ENCODE measurements around the gene TRIP13. TPM values are rescaled to one million over a fixed set of nuclear protein-coding genes. Genes with fewer than 3 reads are reported as not detected.
A peak's percentile ranks its signal among the peaks of the same experiment; 100 is the strongest.

TRIP13 gene
- total RNA-seq, 4 donors from 2014 or later = 0.53 to 3.0 (median 1.6) TPM

GRCh38 chr5:952597-953271 is 60.0 kb downstream of the TRIP13 start:
- 88% methylated on average over 11 to 13 of the region's 13 CpGs for WGBS, 2 donors
- intact Hi-C loops (cut with DNase I; ENCODE audit: low total_unique reads) = no loop called here
- TF ChIP-seq, protein P1, sequence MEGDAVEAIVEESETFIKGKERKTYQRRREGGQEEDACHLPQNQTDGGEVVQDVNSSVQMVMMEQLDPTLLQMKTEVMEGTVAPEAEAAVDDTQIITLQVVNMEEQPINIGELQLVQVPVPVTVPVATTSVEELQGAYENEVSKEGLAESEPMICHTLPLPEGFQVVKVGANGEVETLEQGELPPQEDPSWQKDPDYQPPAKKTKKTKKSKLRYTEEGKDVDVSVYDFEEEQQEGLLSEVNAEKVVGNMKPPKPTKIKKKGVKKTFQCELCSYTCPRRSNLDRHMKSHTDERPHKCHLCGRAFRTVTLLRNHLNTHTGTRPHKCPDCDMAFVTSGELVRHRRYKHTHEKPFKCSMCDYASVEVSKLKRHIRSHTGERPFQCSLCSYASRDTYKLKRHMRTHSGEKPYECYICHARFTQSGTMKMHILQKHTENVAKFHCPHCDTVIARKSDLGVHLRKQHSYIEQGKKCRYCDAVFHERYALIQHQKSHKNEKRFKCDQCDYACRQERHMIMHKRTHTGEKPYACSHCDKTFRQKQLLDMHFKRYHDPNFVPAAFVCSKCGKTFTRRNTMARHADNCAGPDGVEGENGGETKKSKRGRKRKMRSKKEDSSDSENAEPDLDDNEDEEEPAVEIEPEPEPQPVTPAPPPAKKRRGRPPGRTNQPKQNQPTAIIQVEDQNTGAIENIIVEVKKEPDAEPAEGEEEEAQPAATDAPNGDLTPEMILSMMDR (IDR thresholded peaks at IDR 0.05) = no peak
- DNase-seq (ENCODE audit: low spot score in 2 of 2) = no peak
- no peak overlapping the region for H3K4me3 ChIP-seq (ENCODE audit: low read depth, poor library complexity, severe bottlenecking)

DNA sequence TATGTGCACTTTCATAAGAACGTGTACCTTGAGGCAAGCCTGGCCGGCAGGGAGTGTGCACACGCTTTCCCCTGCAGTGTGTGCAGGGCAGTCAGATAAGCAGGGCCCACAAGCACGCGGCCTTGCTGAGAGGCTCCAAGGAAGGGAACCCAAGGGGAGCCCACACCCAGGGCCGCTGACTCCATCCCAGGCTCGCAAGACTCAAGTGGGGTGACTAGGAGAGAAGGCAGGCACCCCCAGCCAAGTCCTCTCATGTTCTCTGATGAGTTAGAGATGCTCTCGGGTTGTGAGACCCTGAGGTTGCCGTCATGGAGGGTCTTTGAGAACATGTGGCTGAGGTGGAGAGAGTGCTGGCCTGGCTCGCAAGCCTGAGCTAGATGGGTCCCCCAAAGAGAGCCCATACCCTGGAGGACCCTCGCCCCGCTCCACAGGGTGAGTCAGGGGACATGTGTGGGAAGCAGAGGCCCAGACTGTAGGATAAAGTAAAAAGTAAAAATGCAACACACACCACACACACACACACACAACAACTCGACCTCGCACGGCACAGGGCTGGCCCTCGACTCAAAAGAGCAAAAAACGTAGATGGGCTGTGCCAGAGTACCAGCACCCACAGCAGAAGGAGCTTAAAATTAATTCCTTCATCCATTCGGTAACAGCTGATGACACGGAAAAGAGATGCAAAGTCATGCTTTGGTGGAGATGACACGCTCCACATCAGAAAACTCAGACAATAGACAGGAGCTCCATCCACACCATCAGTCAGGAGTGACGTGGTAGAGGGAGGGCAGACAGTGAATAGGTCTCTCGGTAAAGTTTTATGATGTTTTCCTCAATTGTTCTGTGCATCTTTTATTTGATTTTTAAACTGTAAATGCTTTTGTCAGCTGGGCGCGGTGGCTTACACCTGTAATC is 61.1 kb downstream of the TRIP13 start:
- intact Hi-C loops (cut with DNase I; ENCODE audit: low total_unique reads) = no loop called here
- H3K4me3 ChIP-seq (ENCODE audit: low read depth, poor library complexity, severe bottlenecking) = no peak overlapping the region
- no peak for DNase-seq (ENCODE audit: low spot score in 2 of 2)
- TF ChIP-seq, protein P1 (IDR thresholded peaks at IDR 0.05) = no peak
- TF ChIP-seq POLR2A (IDR thresholded peaks at IDR 0.05) = no peak
- 84 to 88% methylated on average over 23 to 24 of the region's 24 CpGs for WGBS, 2 donors

DNA sequence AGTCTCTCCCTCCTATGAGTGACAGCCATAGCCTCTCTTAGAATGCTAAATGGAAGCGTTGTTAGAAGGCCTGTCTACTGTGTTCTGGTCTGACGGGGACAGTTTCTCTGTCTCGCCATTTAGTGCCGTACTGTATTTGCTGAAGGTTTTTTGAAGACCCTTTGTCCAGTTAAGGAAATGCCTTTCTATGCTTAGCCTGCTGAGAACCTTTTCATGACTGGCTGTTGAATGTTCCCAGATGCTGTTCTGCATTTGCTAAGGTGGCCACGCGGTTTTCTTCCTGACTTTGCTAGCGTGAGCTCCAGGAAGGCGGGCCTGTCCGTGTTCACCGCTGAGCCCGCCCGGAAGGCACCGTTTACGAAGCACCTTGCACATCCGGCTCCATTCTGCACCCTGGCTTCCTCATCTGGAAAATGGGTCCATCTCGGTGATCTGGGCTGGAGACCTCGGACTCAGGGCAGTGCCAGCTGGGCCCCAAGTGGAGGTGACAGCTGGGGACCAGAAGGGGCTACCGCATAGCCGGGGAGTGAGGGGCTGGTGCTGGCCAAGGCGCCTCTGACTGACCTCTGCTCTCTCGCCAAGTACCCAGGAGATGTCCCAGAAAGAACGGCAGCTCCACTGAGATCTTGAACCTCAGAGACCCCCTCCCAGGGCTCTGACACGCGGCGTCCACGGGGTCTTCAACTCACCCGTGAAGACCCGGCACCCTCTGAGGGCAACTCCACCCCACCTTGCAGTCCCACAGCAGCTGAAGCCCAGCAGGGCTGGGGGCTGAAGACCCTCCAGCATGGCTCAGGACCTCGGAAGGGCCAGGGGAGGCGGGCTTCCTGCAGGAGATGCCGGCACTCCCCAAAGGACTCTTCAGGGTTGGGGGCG is 63.4 kb downstream of the TRIP13 start:
- DNase-seq (ENCODE audit: low spot score in 2 of 2) = peak in 1 of 2 donors; percentile 76
- intact Hi-C loops (cut with DNase I; ENCODE audit: low total_unique reads) = no loop called here
- no peak for TF ChIP-seq POLR2A (IDR thresholded peaks at IDR 0.05)
- TF ChIP-seq, protein P1 (IDR thresholded peaks at IDR 0.05) = no peak
- 84 to 85% methylated on average over 22 to 32 of the region's 32 CpGs for WGBS, 2 donors
- no peak overlapping the region for H3K4me3 ChIP-seq (ENCODE audit: low read depth, poor library complexity, severe bottlenecking)

DNA sequence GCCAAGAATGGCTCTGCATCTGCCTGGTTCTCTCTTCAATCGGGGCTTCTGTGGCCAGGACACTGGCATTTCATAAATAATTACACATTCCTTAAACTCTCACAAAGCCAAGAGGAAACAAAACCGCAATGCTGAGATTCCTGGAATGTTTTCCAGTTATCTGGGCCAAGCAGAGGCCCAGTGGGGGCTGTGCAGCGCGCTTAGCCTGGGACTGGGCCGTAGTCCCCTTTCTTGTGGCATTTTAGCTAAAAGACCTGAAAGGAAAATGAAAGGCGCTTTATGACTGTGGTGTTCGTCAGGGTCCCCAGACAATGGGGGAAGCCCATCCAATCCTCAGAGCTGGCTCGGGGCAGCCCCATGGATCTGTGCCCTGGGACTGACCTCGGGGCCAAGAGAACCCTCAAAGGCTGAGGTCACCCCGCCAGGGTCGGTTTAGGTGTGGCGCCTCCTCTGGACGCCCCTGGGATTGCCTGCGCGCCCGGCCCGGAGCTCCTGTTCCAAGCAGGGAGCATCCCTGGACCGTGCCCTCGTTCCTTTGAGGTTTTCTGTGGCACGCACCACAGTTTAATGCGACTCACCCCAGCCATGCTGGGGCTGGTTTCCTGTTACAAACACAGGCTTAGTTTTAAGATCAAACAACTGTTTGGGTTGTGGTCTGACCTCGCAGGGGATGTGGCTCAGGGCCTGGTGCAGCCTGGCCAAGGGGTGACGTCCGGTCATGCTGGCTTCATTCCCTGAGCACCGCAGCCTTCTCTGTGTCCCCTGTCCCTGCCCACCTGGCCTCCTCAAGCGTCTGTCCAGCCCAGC is 64.5 kb downstream of the TRIP13 start:
- no peak for TF ChIP-seq POLR2A (IDR thresholded peaks at IDR 0.05)
- TF ChIP-seq, protein P1 (IDR thresholded peaks at IDR 0.05) = no peak
- peak in 1 of 2 donors; percentile 84 for DNase-seq (ENCODE audit: low spot score in 2 of 2)
- intact Hi-C loops (cut with DNase I; ENCODE audit: low total_unique reads) = no loop called here

More for the DNA sequence above, 64.5 kb downstream of the TRIP13 start:
- H3K4me3 ChIP-seq (ENCODE audit: low read depth, poor library complexity, severe bottlenecking) = no peak overlapping the region
- WGBS, 2 donors = 33 to 51% methylated on average over 14 to 26 of the region's 26 CpGs

All from lower leg skin (tissue), 4 donors.